ENCODE measurements around the gene NDUFB8.
A peak's percentile ranks its signal among the peaks of the same experiment; 100 is the strongest.

The NDUFB8 gene

DNA sequence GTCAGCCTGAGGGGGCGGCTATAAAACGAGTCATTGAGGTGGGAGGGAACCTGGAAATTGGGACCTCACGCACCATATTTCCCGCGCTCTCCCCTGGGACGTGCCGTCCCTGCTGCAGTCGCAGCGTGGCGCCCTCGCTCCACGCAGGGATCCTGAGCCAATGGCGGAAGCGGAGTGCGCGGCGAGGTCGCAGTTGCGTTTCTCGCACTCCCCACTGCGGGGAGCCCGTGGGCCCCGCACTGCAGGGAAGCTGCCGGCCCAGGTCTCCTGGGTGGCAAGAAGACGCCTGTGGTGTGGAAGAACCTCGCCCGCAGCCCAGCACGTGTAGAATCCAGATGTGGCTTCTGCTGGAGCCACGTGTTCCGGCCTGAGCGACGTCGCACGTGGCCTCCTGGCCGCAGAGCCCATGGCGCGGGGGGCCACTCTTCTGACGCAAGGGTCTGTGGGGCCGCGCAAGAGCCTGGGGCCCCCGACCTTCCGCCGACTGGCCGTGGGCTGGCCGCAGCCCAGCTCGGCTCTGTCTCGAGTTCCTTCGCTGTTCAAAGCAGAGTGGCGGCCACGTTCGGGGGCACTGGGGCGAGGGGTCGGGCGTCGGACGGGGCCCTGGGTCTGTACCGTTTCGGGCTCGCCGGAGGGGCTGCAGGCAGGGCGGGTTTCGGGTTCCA is 32.5 kb upstream of the NDUFB8 start:
- DNase-seq (ENCODE audit: low read depth), result peak; percentile 61
- H3K4me3 ChIP-seq (ENCODE audit: control insufficient read depth, low read depth, low read length), result no peak overlapping the region
- TF ChIP-seq, protein P1, sequence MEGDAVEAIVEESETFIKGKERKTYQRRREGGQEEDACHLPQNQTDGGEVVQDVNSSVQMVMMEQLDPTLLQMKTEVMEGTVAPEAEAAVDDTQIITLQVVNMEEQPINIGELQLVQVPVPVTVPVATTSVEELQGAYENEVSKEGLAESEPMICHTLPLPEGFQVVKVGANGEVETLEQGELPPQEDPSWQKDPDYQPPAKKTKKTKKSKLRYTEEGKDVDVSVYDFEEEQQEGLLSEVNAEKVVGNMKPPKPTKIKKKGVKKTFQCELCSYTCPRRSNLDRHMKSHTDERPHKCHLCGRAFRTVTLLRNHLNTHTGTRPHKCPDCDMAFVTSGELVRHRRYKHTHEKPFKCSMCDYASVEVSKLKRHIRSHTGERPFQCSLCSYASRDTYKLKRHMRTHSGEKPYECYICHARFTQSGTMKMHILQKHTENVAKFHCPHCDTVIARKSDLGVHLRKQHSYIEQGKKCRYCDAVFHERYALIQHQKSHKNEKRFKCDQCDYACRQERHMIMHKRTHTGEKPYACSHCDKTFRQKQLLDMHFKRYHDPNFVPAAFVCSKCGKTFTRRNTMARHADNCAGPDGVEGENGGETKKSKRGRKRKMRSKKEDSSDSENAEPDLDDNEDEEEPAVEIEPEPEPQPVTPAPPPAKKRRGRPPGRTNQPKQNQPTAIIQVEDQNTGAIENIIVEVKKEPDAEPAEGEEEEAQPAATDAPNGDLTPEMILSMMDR (conservative IDR thresholded peaks at IDR 0.05; ENCODE audit: control insufficient read depth, insufficient read depth, low read depth, low read length), result peak; percentile 59

DNA sequence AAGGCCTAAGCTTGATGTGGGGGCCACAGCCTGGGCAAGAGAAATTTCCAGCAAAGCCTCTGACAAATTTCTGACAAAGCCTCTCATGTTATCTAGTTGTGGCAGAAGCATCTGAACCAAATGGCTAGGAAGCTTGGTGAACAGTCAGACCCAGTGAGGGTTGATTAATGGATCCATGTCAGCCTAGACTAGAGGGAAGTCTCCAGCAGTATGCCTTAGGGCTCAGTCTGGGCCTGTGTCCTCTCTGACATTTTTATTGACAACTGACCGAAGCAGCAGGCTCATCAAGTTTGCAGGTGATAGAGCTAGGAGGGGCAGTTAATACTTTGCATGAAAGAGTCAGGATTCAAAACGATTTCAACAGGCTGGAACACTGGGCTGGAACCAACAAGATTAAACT is 31.3 kb upstream of the NDUFB8 start:
- no peak for DNase-seq (ENCODE audit: low read depth)
- no peak overlapping the region for H3K4me3 ChIP-seq (ENCODE audit: control insufficient read depth, low read depth, low read length)
- TF ChIP-seq, protein P1 (conservative IDR thresholded peaks at IDR 0.05; ENCODE audit: control insufficient read depth, insufficient read depth, low read depth, low read length), result no peak

DNA sequence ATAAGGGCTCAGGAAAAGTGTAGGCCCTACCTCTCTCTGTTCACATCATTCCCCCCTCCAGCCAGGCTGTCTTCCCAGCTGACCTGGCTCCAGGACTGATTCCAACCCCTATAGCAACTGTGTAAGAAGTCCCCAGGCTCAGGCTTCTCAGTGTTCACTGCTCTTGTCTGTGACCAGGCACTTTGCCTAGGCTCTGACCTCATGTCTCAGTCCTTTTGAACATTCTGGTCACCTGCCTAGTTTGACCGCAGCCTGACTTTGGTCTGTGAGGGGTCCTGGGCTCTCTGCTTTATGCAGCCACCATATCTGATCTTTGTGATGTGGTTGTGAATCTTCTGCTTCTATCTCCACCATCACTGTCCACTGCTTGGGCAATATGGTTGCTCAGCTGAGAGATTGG is 30.6 kb upstream of the NDUFB8 start:
- no peak for DNase-seq (ENCODE audit: low read depth)
- TF ChIP-seq, protein P1 (conservative IDR thresholded peaks at IDR 0.05; ENCODE audit: control insufficient read depth, insufficient read depth, low read depth, low read length), result no peak
- no peak overlapping the region for H3K4me3 ChIP-seq (ENCODE audit: control insufficient read depth, low read depth, low read length)

DNA sequence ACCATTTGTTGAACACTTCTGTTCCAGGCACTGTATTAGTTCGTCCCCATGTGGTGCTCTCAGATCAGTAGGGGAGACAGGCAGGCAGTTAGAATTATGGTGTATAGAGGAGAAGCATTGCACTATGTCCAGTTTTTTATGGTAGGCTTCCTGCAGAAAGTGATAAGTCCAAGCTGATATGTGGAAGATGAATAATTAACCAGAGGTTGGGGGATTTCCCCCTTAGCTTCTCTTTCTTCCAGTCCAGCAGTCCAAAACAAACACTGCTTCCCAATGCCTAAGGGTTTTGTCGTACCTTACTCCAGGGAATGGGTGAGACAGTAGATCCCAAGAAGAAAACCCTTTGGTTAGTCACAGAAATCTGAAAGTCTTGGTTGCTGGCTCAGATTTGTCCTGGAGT is 25.2 kb upstream of the NDUFB8 start:
- TF ChIP-seq, protein P1 (conservative IDR thresholded peaks at IDR 0.05; ENCODE audit: control insufficient read depth, insufficient read depth, low read depth, low read length), result no peak
- no peak overlapping the region for H3K4me3 ChIP-seq (ENCODE audit: control insufficient read depth, low read depth, low read length)
- no peak for DNase-seq (ENCODE audit: low read depth)

DNA sequence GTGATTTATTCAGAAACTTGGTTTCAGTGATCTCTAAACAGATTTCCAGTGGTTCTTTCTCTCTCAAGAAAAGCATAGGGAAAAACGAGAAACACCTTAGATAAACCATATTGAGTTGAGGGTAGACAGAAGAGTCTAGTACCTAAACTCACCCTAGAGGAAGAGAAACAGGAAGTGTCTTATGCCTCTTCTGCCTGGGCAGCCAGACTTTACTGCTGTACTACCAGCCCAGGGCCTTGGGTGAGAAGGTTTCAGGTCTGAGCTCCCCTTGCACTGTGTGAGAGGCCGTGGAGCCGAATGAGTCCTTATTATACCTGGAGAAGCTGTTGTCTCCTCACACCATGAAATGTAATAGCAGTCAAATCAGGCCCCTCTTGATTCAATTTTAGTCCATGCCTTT is 24.3 kb upstream of the NDUFB8 start:
- no peak for DNase-seq (ENCODE audit: low read depth)
- TF ChIP-seq, protein P1 (conservative IDR thresholded peaks at IDR 0.05; ENCODE audit: control insufficient read depth, insufficient read depth, low read depth, low read length), result no peak
- no peak overlapping the region for H3K4me3 ChIP-seq (ENCODE audit: control insufficient read depth, low read depth, low read length)

DNA sequence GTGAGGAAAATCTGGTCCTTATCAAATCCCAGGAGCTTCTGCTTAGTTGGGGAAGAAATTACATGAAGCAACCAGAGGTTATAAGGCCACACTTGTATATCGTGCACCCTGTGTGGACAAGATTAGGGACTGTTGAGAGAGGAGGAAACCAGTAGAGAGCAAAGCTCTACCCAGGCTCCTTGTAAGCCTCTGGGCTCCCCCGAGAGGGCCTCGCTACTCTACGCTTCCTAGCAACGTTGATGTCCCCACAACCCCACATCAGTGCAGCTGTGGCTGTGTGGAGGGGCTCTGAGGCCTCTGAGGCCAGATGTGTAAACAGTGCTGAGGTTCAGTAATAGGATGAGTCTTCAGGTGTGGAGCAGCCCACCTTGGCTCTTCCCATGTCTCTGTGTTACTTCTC is 22.1 kb upstream of the NDUFB8 start:
- H3K4me3 ChIP-seq (ENCODE audit: control insufficient read depth, low read depth, low read length), result no peak overlapping the region
- TF ChIP-seq, protein P1 (conservative IDR thresholded peaks at IDR 0.05; ENCODE audit: control insufficient read depth, insufficient read depth, low read depth, low read length), result no peak
- DNase-seq (ENCODE audit: low read depth), result no peak

DNA sequence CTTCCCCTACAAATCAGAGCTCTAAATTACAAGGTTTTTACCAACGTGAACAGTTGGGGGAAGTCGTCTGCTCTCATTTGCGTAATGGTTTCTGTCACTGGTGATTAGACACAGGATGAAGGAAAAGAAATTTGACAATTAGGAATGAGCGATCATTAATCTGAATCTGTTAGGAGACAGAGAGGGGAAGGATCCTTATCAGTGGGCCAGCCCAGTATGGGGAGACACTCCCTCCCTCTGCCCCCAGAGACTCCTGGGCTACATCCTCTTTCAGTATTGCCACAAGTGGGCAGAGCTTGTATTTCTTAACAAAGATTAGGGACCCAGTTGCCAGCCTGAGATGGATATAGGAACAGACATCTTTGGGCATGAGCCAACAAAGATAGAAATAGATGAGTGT is 21.5 kb upstream of the NDUFB8 start:
- DNase-seq (ENCODE audit: low read depth), result no peak
- TF ChIP-seq, protein P1 (conservative IDR thresholded peaks at IDR 0.05; ENCODE audit: control insufficient read depth, insufficient read depth, low read depth, low read length), result no peak
- H3K4me3 ChIP-seq (ENCODE audit: control insufficient read depth, low read depth, low read length), result no peak overlapping the region

Data from fibroblast of mammary gland (primary cell).